ENCODE measurements around the gene HBP1. TPM values are rescaled to one million over a fixed set of nuclear protein-coding genes. Genes with fewer than 3 reads are reported as not detected.

HBP1 gene
- total and polyA plus RNA-seq, 10 donors, result 23.9 to 141 (median 79.5) TPM

- H3K36me3 ChIP-seq, result peaks cover 0 to 8% (median 1%) of the 10 kb centered on the region in 6 donors
- peak overlapping the region in 7 of 8 donors; percentile 20 to 98 (median 48) for H3K4me3 ChIP-seq
- H3K4me1 ChIP-seq, result peaks cover 14 to 37% (median 22%) of the 10 kb centered on the region in 6 donors
- no peaks in the 10 kb centered on the region for H3K9me3 ChIP-seq
- peak overlapping the region; percentile 87 to 99 (median 97) for H3K27ac ChIP-seq
- no peaks in the 10 kb centered on the region for H3K27me3 ChIP-seq (replicated peaks in 1 of 7)
- DNase-seq, result no peak
- TF ChIP-seq POLR2A (IDR thresholded peaks at IDR 0.05), result no peak
- TF ChIP-seq, protein P1, sequence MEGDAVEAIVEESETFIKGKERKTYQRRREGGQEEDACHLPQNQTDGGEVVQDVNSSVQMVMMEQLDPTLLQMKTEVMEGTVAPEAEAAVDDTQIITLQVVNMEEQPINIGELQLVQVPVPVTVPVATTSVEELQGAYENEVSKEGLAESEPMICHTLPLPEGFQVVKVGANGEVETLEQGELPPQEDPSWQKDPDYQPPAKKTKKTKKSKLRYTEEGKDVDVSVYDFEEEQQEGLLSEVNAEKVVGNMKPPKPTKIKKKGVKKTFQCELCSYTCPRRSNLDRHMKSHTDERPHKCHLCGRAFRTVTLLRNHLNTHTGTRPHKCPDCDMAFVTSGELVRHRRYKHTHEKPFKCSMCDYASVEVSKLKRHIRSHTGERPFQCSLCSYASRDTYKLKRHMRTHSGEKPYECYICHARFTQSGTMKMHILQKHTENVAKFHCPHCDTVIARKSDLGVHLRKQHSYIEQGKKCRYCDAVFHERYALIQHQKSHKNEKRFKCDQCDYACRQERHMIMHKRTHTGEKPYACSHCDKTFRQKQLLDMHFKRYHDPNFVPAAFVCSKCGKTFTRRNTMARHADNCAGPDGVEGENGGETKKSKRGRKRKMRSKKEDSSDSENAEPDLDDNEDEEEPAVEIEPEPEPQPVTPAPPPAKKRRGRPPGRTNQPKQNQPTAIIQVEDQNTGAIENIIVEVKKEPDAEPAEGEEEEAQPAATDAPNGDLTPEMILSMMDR (IDR thresholded peaks at IDR 0.05 in 8 of 11, conservative IDR thresholded peaks at IDR 0.05 in 3 of 11), result no peak
- intact Hi-C loops (cut with DNase I; ENCODE audit: low total_unique reads), result no loop called here
- 42 to 51% (median 47%) methylated on average over 5 of the region's 5 CpGs for WGBS, 5 donors
These were observed 1.9 kb upstream of the HBP1 start for GRCh38 chr7:107166736-107167426.

- intact Hi-C loops (cut with DNase I; ENCODE audit: low total_unique reads), result no loop called here
- Histone ChIP-seq H3K4me1 (peaks cover 21 to 45% (median 30%) of the 10 kb centered on the region in 6 donors), H3K9me3 (no peaks in the 10 kb centered on the region), H3K36me3 (peaks cover 0 to 8% (median 1%) of the 10 kb centered on the region in 6 donors), H3K27ac (peak overlapping the region; percentile 87 to 99 (median 97)), H3K27me3 (replicated peaks in 1 of 7) (no peaks in the 10 kb centered on the region), H3K4me3 (peak overlapping the region; percentile 20 to 98 (median 50))
- TF ChIP-seq, protein P1 (IDR thresholded peaks at IDR 0.05 in 8 of 11, conservative IDR thresholded peaks at IDR 0.05 in 3 of 11), result peak in 10 of 11 experiments; percentile 18 to 55 (median 45)
- TF ChIP-seq POLR2AphosphoS5 (IDR thresholded peaks at IDR 0.05) (no peak), POLR2A (IDR thresholded peaks at IDR 0.05) (no peak)
- no peak for DNase-seq
- 0 to 1% (median 0%) methylated on average over 15 of the region's 15 CpGs for WGBS, 5 donors
These were observed 1.1 kb upstream of the HBP1 start for GRCh38 chr7:107167483-107168232.

GRCh38 chr7:107169120-107170050, 582 bp downstream of the HBP1 start:
- Histone ChIP-seq H3K9me3 (no peaks in the 10 kb centered on the region), H3K27me3 (replicated peaks in 1 of 7) (no peaks in the 10 kb centered on the region), H3K27ac (peak overlapping the region; percentile 87 to 99 (median 98)), H3K4me1 (peaks cover 35 to 62% (median 47%) of the 10 kb centered on the region in 6 donors), H3K4me3 (peak overlapping the region; percentile 72 to 98 (median 86)), H3K36me3 (peaks cover 0 to 10% (median 1%) of the 10 kb centered on the region in 6 donors)
- WGBS, 5 donors, result 0 to 1% (median 1%) methylated on average over 41 to 73 of the region's 73 CpGs
- intact Hi-C loops (cut with DNase I; ENCODE audit: low total_unique reads), result no loop called here
- TF ChIP-seq POLR2AphosphoS5 (IDR thresholded peaks at IDR 0.05), result peak; percentile 80 to 90 (median 88)
- TF ChIP-seq, protein P1 (IDR thresholded peaks at IDR 0.05 in 8 of 11, conservative IDR thresholded peaks at IDR 0.05 in 3 of 11), result peak in 1 of 11 experiments; percentile 19
- TF ChIP-seq POLR2A (IDR thresholded peaks at IDR 0.05), result peak in 1 of 3 donors; percentile 45
- peak; percentile 97 for DNase-seq

Measured in spleen (tissue), 11 donors.